ENCODE data around the gene KIF25. TPM values are rescaled to one million over a fixed set of nuclear protein-coding genes. Genes with fewer than 3 reads are reported as not detected.
"Not testable (repeated sequence)": the region's sequence is repeated elsewhere in the genome, so short reads cannot be mapped to it uniquely, and the experiment has no call there.

KIF25 gene
- total RNA-seq, 1 donor from 2014 or later: not detected

GRCh38 chr6:167974640-167975344 lies 22.7 kb upstream of the KIF25 start:
- no peak for DNase-seq (ENCODE audit: extremely low spot score, unreplicated experiment)
- Mint-ChIP-seq H3K4me3 (ENCODE audit: unreplicated experiment) (no peak overlapping the region), H3K27me3 (ENCODE audit: unreplicated experiment) (no peaks in the 10 kb centered on the region), H3K27ac (ENCODE audit: unreplicated experiment) (no peak overlapping the region), H3K4me1 (ENCODE audit: unreplicated experiment) (peaks cover 7% of the 10 kb centered on the region), H3K9me3 (ENCODE audit: unreplicated experiment) (no peaks in the 10 kb centered on the region), H3K36me3 (ENCODE audit: unreplicated experiment) (peaks cover 11% of the 10 kb centered on the region)
- TF ChIP-seq CTCF (IDR thresholded peaks at IDR 0.05): no peak

GRCh38 chr6:167975458-167975857 lies 22.0 kb upstream of the KIF25 start:
- H3K27ac Mint-ChIP-seq (ENCODE audit: unreplicated experiment): no peak overlapping the region
- H3K27me3 Mint-ChIP-seq (ENCODE audit: unreplicated experiment): no peaks in the 10 kb centered on the region
- H3K4me3 Mint-ChIP-seq (ENCODE audit: unreplicated experiment): no peak overlapping the region
- no peaks in the 10 kb centered on the region for H3K9me3 Mint-ChIP-seq (ENCODE audit: unreplicated experiment)
- peaks cover 11% of the 10 kb centered on the region for H3K4me1 Mint-ChIP-seq (ENCODE audit: unreplicated experiment)
- no peak for TF ChIP-seq CTCF (IDR thresholded peaks at IDR 0.05)
- peaks cover 5% of the 10 kb centered on the region for H3K36me3 Mint-ChIP-seq (ENCODE audit: unreplicated experiment)
- DNase-seq (ENCODE audit: extremely low spot score, unreplicated experiment): no peak

DNA sequence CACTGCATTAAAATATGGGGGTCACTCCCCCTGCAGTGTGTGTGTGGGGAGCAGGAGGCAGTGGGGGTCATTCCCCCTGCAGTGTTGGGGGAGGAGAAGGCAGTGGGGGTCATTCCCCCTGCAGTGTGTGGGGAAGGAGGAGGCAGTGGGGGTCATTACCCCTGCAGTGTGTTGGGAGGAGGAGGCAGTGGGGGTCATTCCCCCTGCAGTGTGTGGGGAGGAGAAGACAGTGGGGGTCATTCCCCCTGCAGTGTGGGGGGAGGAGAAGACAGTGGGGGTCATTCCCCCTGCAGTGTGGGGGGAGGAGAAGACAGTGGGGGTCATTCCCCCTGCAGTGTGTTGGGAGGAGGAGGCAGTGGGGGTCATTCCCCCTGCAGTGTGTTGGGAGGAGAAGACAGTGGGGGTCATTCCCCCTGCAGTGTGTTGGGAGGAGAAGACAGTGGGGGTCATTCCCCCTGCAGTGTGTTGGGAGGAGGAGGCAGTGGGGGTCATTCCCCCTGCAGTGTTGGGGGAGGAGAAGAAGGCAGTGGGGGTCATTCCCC lies 21.3 kb upstream of the KIF25 start:
- H3K27ac Mint-ChIP-seq (ENCODE audit: unreplicated experiment): not testable (repeated sequence)

GRCh38 chr6:167976708-167977107 lies 20.8 kb upstream of the KIF25 start:
- no peak overlapping the region for H3K4me3 Mint-ChIP-seq (ENCODE audit: unreplicated experiment)
- H3K27me3 Mint-ChIP-seq (ENCODE audit: unreplicated experiment): no peaks in the 10 kb centered on the region
- H3K4me1 Mint-ChIP-seq (ENCODE audit: unreplicated experiment): peaks cover 21% of the 10 kb centered on the region
- no peaks in the 10 kb centered on the region for H3K9me3 Mint-ChIP-seq (ENCODE audit: unreplicated experiment)
- H3K36me3 Mint-ChIP-seq (ENCODE audit: unreplicated experiment): peaks cover 2% of the 10 kb centered on the region
- TF ChIP-seq CTCF (IDR thresholded peaks at IDR 0.05): no peak
- DNase-seq (ENCODE audit: extremely low spot score, unreplicated experiment): no peak
- no peak overlapping the region for H3K27ac Mint-ChIP-seq (ENCODE audit: unreplicated experiment)

More for the DNA sequence above, 21.3 kb upstream of the KIF25 start:
- not testable (repeated sequence) for H3K36me3 Mint-ChIP-seq (ENCODE audit: unreplicated experiment); H3K27me3 Mint-ChIP-seq (ENCODE audit: unreplicated experiment); H3K4me3 Mint-ChIP-seq (ENCODE audit: unreplicated experiment); DNase-seq (ENCODE audit: extremely low spot score, unreplicated experiment); H3K9me3 Mint-ChIP-seq (ENCODE audit: unreplicated experiment)
- H3K4me1 Mint-ChIP-seq (ENCODE audit: unreplicated experiment): peaks cover 18% of the 10 kb centered on the region

GRCh38 chr6:167977717-167978467 lies 19.6 kb upstream of the KIF25 start:
- no peak for TF ChIP-seq CTCF (IDR thresholded peaks at IDR 0.05)
- H3K27me3 Mint-ChIP-seq (ENCODE audit: unreplicated experiment): no peaks in the 10 kb centered on the region
- H3K4me1 Mint-ChIP-seq (ENCODE audit: unreplicated experiment): peaks cover 27% of the 10 kb centered on the region
- peaks cover 2% of the 10 kb centered on the region for H3K36me3 Mint-ChIP-seq (ENCODE audit: unreplicated experiment)
- no peak for DNase-seq (ENCODE audit: extremely low spot score, unreplicated experiment)
- no peak overlapping the region for H3K4me3 Mint-ChIP-seq (ENCODE audit: unreplicated experiment)
- H3K27ac Mint-ChIP-seq (ENCODE audit: unreplicated experiment): no peak overlapping the region
- no peaks in the 10 kb centered on the region for H3K9me3 Mint-ChIP-seq (ENCODE audit: unreplicated experiment)

Data from osteocyte (in vitro differentiated cells).